RWPE2 (cell line): ENCODE results near the gene STUB1.

Experiments
- ATAC-seq: fragments of 200-7000 bp; cut with Tn5 transposase; 3 replicates; pipeline ENCODE4 v1.9.1; 2021; ENCODE audit warnings: low read depth
- DNase-seq: peaks from one replicate; pipeline ENCODE4 v3.0.0-alpha.2; 2020; ENCODE audit warnings: low spot score
- H3K27ac ChIP-seq: fragments of 450-650 bp; 2 replicates; pipeline ENCODE4 v1.5.1; 2017; ENCODE audit warnings: mild to moderate bottlenecking; ENCODE audit not compliant: poor library complexity, severe bottlenecking
- H3K27me3 ChIP-seq: fragments of 250-450 bp; sonication (Bioruptor Pico); 2 replicates; pipeline ENCODE4 v1.5.1; 2021; ENCODE audit warnings: mild to moderate bottlenecking, moderate library complexity; ENCODE audit not compliant: insufficient read depth, poor library complexity, severe bottlenecking
- H3K36me3 ChIP-seq: fragments of 250-450 bp; sonication (Bioruptor Pico); 2 replicates; pipeline ENCODE4 v1.5.1; 2020; ENCODE audit warnings: low read depth, mild to moderate bottlenecking, moderate library complexity
- H3K4me1 ChIP-seq: fragments of 250-450 bp; sonication (Bioruptor Pico); 2 replicates; pipeline ENCODE4 v1.5.1; 2021; ENCODE audit warnings: mild to moderate bottlenecking, moderate library complexity; ENCODE audit not compliant: insufficient read depth, poor library complexity, severe bottlenecking
- H3K4me3 ChIP-seq: fragments of 250-450 bp; sonication (Bioruptor Pico); 2 replicates; pipeline ENCODE4 v1.5.1; 2021; ENCODE audit warnings: mild to moderate bottlenecking, moderate library complexity; ENCODE audit not compliant: severe bottlenecking
- H3K9me3 ChIP-seq: fragments of 250-450 bp; sonication (Bioruptor Pico); 2 replicates; pipeline ENCODE4 v1.5.1; 2021; ENCODE audit warnings: mild to moderate bottlenecking, moderate library complexity; ENCODE audit not compliant: severe bottlenecking
- CTCF ChIP-seq: fragments of 450-650 bp; IDR thresholded peaks from one replicate; pipeline ENCODE4 v1.5.1; 2017; ENCODE audit warnings: mild to moderate bottlenecking, moderate library complexity; ENCODE audit not compliant: poor library complexity, severe bottlenecking

The STUB1 gene

DNA sequence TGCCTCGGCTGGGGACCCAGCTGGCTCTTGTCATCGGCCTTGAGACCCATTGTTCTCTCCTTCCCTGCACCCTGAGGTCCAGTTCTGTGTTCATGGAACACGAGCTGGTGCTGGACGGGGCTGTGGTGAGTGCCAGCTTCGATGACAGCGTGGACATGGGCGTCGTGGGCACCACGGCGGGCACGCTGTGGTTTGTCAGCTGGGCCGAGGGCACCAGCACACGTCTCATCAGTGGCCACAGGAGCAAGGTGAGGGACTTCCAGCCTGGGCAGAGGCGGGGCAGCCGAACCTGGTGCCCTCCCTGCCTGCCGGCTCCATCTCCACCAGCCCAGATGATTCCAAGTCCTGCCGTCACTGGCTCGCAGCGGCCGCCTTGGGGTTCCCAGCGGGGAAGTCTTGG lies 17.6 kb upstream of the STUB1 start:
- no peak for DNase-seq
- no peaks in the 10 kb centered on the region for H3K9me3 ChIP-seq
- no peak overlapping the region for H3K27ac ChIP-seq
- TF ChIP-seq CTCF: no peak
- H3K36me3 ChIP-seq: peaks cover 23% of the 10 kb centered on the region
- ATAC-seq: no peak
- no peak overlapping the region for H3K4me3 ChIP-seq
- H3K27me3 ChIP-seq: no peaks in the 10 kb centered on the region
- no peaks in the 10 kb centered on the region for H3K4me1 ChIP-seq

- no peak overlapping the region for H3K4me3 ChIP-seq
- no peak for TF ChIP-seq CTCF
- ATAC-seq: no peak
- H3K36me3 ChIP-seq: peaks cover 35% of the 10 kb centered on the region
- H3K4me1 ChIP-seq: no peaks in the 10 kb centered on the region
- H3K27ac ChIP-seq: no peak overlapping the region
- no peaks in the 10 kb centered on the region for H3K27me3 ChIP-seq
- DNase-seq: no peak
- no peaks in the 10 kb centered on the region for H3K9me3 ChIP-seq
Measured at GRCh38 chr16:666572-666971, 13.6 kb upstream of the STUB1 start.

DNA sequence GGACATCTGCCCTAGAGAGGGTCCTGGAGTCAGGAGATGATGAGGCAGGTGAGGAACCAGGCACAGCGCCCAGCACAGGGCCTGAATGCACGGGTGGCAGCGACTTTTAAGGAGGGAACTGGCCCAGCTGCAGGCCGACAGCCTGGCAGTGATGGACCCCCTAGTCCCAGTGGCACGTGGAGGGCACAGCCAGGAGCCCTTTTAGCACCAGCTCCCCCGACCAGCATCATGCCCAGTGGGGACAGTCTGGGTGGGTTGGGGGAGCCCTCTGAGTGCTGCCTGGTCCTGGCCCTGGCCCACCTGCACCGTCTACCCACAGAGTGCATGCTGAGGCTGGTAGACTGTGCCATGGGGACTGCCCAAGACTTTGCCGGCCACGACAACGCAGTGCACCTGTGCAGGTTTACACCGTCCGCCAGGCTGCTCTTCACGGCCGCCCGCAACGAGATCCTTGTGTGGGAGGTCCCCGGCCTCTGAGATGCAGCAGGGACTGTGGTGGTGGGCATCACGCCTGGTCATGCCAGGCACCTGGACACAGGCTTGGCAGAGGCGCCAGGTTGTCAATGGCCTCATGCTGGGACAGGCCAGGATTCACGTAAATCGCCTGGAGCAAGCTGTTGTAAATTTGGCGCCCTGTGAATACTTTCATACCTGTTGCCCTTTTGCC lies 13.0 kb upstream of the STUB1 start:
- no peaks in the 10 kb centered on the region for H3K9me3 ChIP-seq
- DNase-seq (no peak), ATAC-seq (no peak)
- peaks cover 34% of the 10 kb centered on the region for H3K36me3 ChIP-seq
- TF ChIP-seq CTCF: no peak
- H3K27me3 ChIP-seq: no peaks in the 10 kb centered on the region
- H3K4me3 ChIP-seq: peak overlapping the region; percentile 72
- H3K27ac ChIP-seq: peak overlapping the region; percentile 68
- no peaks in the 10 kb centered on the region for H3K4me1 ChIP-seq

- Histone ChIP-seq H3K4me3 (peak within 1 kb of the TSS; percentile 72), H3K27ac (peak within 1 kb of the TSS; percentile 68), H3K27me3 (no peaks in the 10 kb centered on the region), H3K4me1 (no peaks in the 10 kb centered on the region), H3K36me3 (peaks cover 35% of the 10 kb centered on the region), H3K9me3 (no peaks in the 10 kb centered on the region)
- peak; percentile 91 for DNase-seq
- peak; percentile 90 for ATAC-seq
- peak; percentile 97 for TF ChIP-seq CTCF
Measured at GRCh38 chr16:667780-668518, 12.3 kb upstream of the STUB1 start, which contains the start of gene RHOT2. TSS of gene RHOT2 (plus strand) at chr16:668132. CDS start at chr16:668200, 68 bp downstream.
